ENCODE results near the gene MEX3C. TPM values are rescaled to one million over a fixed set of nuclear protein-coding genes. Genes with fewer than 3 reads are reported as not detected.
A peak's percentile ranks its signal among the peaks of the same experiment; 100 is the strongest.

The MEX3C gene
- total RNA-seq (2014; rRNA removed) (13.2 and 15.8 TPM in 2 replicates), Bru-seq, nascent RNA (percentile 83 among the genes with signal in this experiment), BruChase-seq, experiment 1, labeled RNA remaining after a 6-hour chase (percentile 89 among the genes with signal in this experiment), BruChase-seq, experiment 2, labeled RNA remaining after a 2-hour chase (percentile 89 among the genes with signal in this experiment)
- long read RNA-seq, transcript MEX3C-201 (2 exons, 3,781 nt), result major isoform, 31 of 37 reads
- long read RNA-seq, partial matches to known transcripts, result 6 of 37 reads
- long read RNA-seq, other reads (novel, unspliced or antisense), result 0 of 37 reads

GRCh38 chr18:51197661-51198424 is at the start of gene MEX3C:
MEX3C (minus strand) TSS chr18:51197681; CDS start chr18:51197320, 361 bp downstream.
- peak within 1 kb of the TSS; percentile 75 for H3K9ac ChIP-seq (ENCODE audit: low read length)
- peak; percentile 92 for DNase-seq
- peak within 1 kb of the TSS; percentile 83 for H3K27ac ChIP-seq (ENCODE audit: low read length)
- peaks cover 12% of the 10 kb centered on the region; the same call in 1 of the 2 replicates for H4K20me1 ChIP-seq (ENCODE audit: low read length)
- no peaks in the 10 kb centered on the region for H3K9me2 ChIP-seq (replicated peaks; ENCODE audit: low read length)
- H3F3A ChIP-seq (ENCODE audit: low read length, unreplicated experiment), result no peaks in the 10 kb centered on the region
- ATAC-seq, result peak; percentile 80
- peaks cover 6% of the 10 kb centered on the region; the same call in 1 of the 2 replicates for H3K4me1 ChIP-seq (ENCODE audit: insufficient read depth, low read length)
- ChIA-PET CTCF (interaction anchor here (0.6 kb wide), 1 partner anchor 509 kb away, joined by 3 read pairs; no protein-coding TSS in a partner anchor), POLR2A (ENCODE audit: unreplicated experiment) (interaction anchor here (0.5 to 0.7 kb wide), 2 partner anchors 15 to 44 kb away, joined by 3 to 4 read pairs; no protein-coding TSS in a partner anchor)
- TF ChIP-seq EZH2 (IDR thresholded peaks at IDR 0.05; ENCODE audit: low read length, unreplicated experiment) (no peak), CTCF (conservative IDR thresholded peaks at IDR 0.05; ENCODE audit: low read depth, low read length) (no peak), EZH2phosphoT487 (IDR thresholded peaks at IDR 0.05; ENCODE audit: borderline replicate concordance, low read length) (no peak)
- H3K4me3 ChIP-seq (ENCODE audit: low read length), result peak within 1 kb of the TSS; percentile 84
- TSS peak; percentile 42 for BruUV-seq (replicated peaks)
- no peaks in the 10 kb centered on the region for H3K36me3 ChIP-seq (ENCODE audit: low read depth, low read length)
- peak within 1 kb of the TSS; percentile 78; the same call in 1 of the 2 replicates for H2AFZ ChIP-seq (ENCODE audit: low read length)
- peak within 1 kb of the TSS; percentile 77 for H3K4me2 ChIP-seq (ENCODE audit: low read length)
- intact Hi-C loops (cut with micrococcal nuclease), result loop anchor here (10.0 kb wide), 1 partner anchor 373 kb away; the partner anchor contains the start of gene MRO
- no peaks in the 10 kb centered on the region for H3K27me3 ChIP-seq (ENCODE audit: low read length)
- H3K79me2 ChIP-seq (ENCODE audit: low read length), result peaks cover 38% of the 10 kb centered on the region
- no peaks in the 10 kb centered on the region for H3K9me3 ChIP-seq (ENCODE audit: low read length)

GRCh38 chr18:51241226-51241625 is 43.7 kb upstream of the MEX3C start:
- no peak for DNase-seq
- intact Hi-C loops (cut with micrococcal nuclease), result no loop called here
- BruUV-seq (replicated peaks), result no TSS peak
- ChIA-PET POLR2A (ENCODE audit: unreplicated experiment) (no interaction called here), CTCF (no interaction called here)
- no peaks in the 10 kb centered on the region for H3K9me2 ChIP-seq (replicated peaks; ENCODE audit: low read length)
- H3K4me1 ChIP-seq (ENCODE audit: insufficient read depth, low read length), result no peaks in the 10 kb centered on the region
- no peak overlapping the region for H3K4me3 ChIP-seq (ENCODE audit: low read length)
- ATAC-seq, result no peak
- TF ChIP-seq EZH2phosphoT487 (IDR thresholded peaks at IDR 0.05; ENCODE audit: borderline replicate concordance, low read length) (no peak), CTCF (conservative IDR thresholded peaks at IDR 0.05; ENCODE audit: low read depth, low read length) (no peak), EZH2 (IDR thresholded peaks at IDR 0.05; ENCODE audit: low read length, unreplicated experiment) (no peak)
- no peaks in the 10 kb centered on the region for H4K20me1 ChIP-seq (ENCODE audit: low read length)
- no peaks in the 10 kb centered on the region for H3K27me3 ChIP-seq (ENCODE audit: low read length)
- no peak overlapping the region for H3K9ac ChIP-seq (ENCODE audit: low read length)
- H3K9me3 ChIP-seq (ENCODE audit: low read length), result no peaks in the 10 kb centered on the region
- H3K4me2 ChIP-seq (ENCODE audit: low read length), result no peak overlapping the region
- H3K36me3 ChIP-seq (ENCODE audit: low read depth, low read length), result no peaks in the 10 kb centered on the region
- H2AFZ ChIP-seq (ENCODE audit: low read length), result no peak overlapping the region
- H3K27ac ChIP-seq (ENCODE audit: low read length), result no peak overlapping the region
- no peaks in the 10 kb centered on the region for H3F3A ChIP-seq (ENCODE audit: low read length, unreplicated experiment)
- no peaks in the 10 kb centered on the region for H3K79me2 ChIP-seq (ENCODE audit: low read length)
